ENCODE measurements around the gene CCSAP.
"Not testable (repeated sequence)": the region's sequence is repeated elsewhere in the genome, so short reads cannot be mapped to it uniquely, and the experiment has no call there.

Gene CCSAP

GRCh38 chr1:229378586-229379367, 35.9 kb upstream of the CCSAP start:
- H3K27me3 ChIP-seq (ENCODE audit: control insufficient read depth, insufficient read depth, low read length) = peaks cover 9% of the 10 kb centered on the region
- peaks cover 36% of the 10 kb centered on the region for H3K4me1 ChIP-seq (ENCODE audit: control insufficient read depth, insufficient read depth, low read length)
- peak overlapping the region; percentile 25; the same call in 1 of the 2 replicates for H3K4me3 ChIP-seq (ENCODE audit: low read depth, low read length)
- no peak overlapping the region for H3K9ac ChIP-seq (ENCODE audit: low read depth, low read length)
- H3K36me3 ChIP-seq (ENCODE audit: control insufficient read depth, insufficient read depth, low read length) = no peaks in the 10 kb centered on the region
- no peaks in the 10 kb centered on the region for H3K9me3 ChIP-seq (ENCODE audit: control insufficient read depth, insufficient read depth, low read length)
- no peak overlapping the region for H3K27ac ChIP-seq (ENCODE audit: low read depth, low read length)

- peaks cover 36% of the 10 kb centered on the region for H3K4me1 ChIP-seq (ENCODE audit: control insufficient read depth, insufficient read depth, low read length)
- not testable (repeated sequence) for H3K9ac ChIP-seq (ENCODE audit: low read depth, low read length); H3K36me3 ChIP-seq (ENCODE audit: control insufficient read depth, insufficient read depth, low read length); H3K27me3 ChIP-seq (ENCODE audit: control insufficient read depth, insufficient read depth, low read length); H3K9me3 ChIP-seq (ENCODE audit: control insufficient read depth, insufficient read depth, low read length); H3K4me3 ChIP-seq (ENCODE audit: low read depth, low read length); H3K27ac ChIP-seq (ENCODE audit: low read depth, low read length)
Observed at GRCh38 chr1:229378035-229378434, 35.2 kb upstream of the CCSAP start.

GRCh38 chr1:229377429-229377828, 34.6 kb upstream of the CCSAP start:
- H3K27ac ChIP-seq (ENCODE audit: low read depth, low read length) = no peak overlapping the region
- H3K36me3 ChIP-seq (ENCODE audit: control insufficient read depth, insufficient read depth, low read length) = no peaks in the 10 kb centered on the region
- H3K9me3 ChIP-seq (ENCODE audit: control insufficient read depth, insufficient read depth, low read length) = no peaks in the 10 kb centered on the region
- peaks cover 9% of the 10 kb centered on the region for H3K27me3 ChIP-seq (ENCODE audit: control insufficient read depth, insufficient read depth, low read length)
- H3K4me1 ChIP-seq (ENCODE audit: control insufficient read depth, insufficient read depth, low read length) = peaks cover 36% of the 10 kb centered on the region
- H3K4me3 ChIP-seq (ENCODE audit: low read depth, low read length) = no peak overlapping the region
- no peak overlapping the region for H3K9ac ChIP-seq (ENCODE audit: low read depth, low read length)

- Histone ChIP-seq H3K9ac (ENCODE audit: low read depth, low read length) (no peak overlapping the region), H3K27ac (ENCODE audit: low read depth, low read length) (no peak overlapping the region), H3K9me3 (ENCODE audit: control insufficient read depth, insufficient read depth, low read length) (no peaks in the 10 kb centered on the region), H3K27me3 (ENCODE audit: control insufficient read depth, insufficient read depth, low read length) (peaks cover 9% of the 10 kb centered on the region), H3K36me3 (ENCODE audit: control insufficient read depth, insufficient read depth, low read length) (no peaks in the 10 kb centered on the region), H3K4me1 (ENCODE audit: control insufficient read depth, insufficient read depth, low read length) (peaks cover 28% of the 10 kb centered on the region), H3K4me3 (ENCODE audit: low read depth, low read length) (no peak overlapping the region)
Observed at GRCh38 chr1:229376521-229376920, 33.7 kb upstream of the CCSAP start.

GRCh38 chr1:229374485-229374884, 31.6 kb upstream of the CCSAP start:
- Histone ChIP-seq H3K4me1 (ENCODE audit: control insufficient read depth, insufficient read depth, low read length) (peaks cover 8% of the 10 kb centered on the region), H3K36me3 (ENCODE audit: control insufficient read depth, insufficient read depth, low read length) (no peaks in the 10 kb centered on the region), H3K27me3 (ENCODE audit: control insufficient read depth, insufficient read depth, low read length) (0 out of 2 replicates have a peak, but pooled peaks cover 1% of the 10 kb centered on the region), H3K9ac (ENCODE audit: low read depth, low read length) (no peak overlapping the region), H3K27ac (ENCODE audit: low read depth, low read length) (no peak overlapping the region), H3K4me3 (ENCODE audit: low read depth, low read length) (no peak overlapping the region), H3K9me3 (ENCODE audit: control insufficient read depth, insufficient read depth, low read length) (no peaks in the 10 kb centered on the region)

GRCh38 chr1:229373395-229373794, 30.5 kb upstream of the CCSAP start:
- Histone ChIP-seq H3K9me3 (ENCODE audit: control insufficient read depth, insufficient read depth, low read length) (no peaks in the 10 kb centered on the region), H3K9ac (ENCODE audit: low read depth, low read length) (no peak overlapping the region), H3K27me3 (ENCODE audit: control insufficient read depth, insufficient read depth, low read length) (no peaks in the 10 kb centered on the region)

GRCh38 chr1:229372251-229372650, 29.4 kb upstream of the CCSAP start:
- H3K9ac ChIP-seq (ENCODE audit: low read depth, low read length) = no peak overlapping the region
- no peaks in the 10 kb centered on the region for H3K27me3 ChIP-seq (ENCODE audit: control insufficient read depth, insufficient read depth, low read length)
- H3K36me3 ChIP-seq (ENCODE audit: control insufficient read depth, insufficient read depth, low read length) = no peaks in the 10 kb centered on the region
- no peak overlapping the region for H3K27ac ChIP-seq (ENCODE audit: low read depth, low read length)
- H3K4me1 ChIP-seq (ENCODE audit: control insufficient read depth, insufficient read depth, low read length) = no peaks in the 10 kb centered on the region
- no peak overlapping the region for H3K4me3 ChIP-seq (ENCODE audit: low read depth, low read length)
- no peaks in the 10 kb centered on the region for H3K9me3 ChIP-seq (ENCODE audit: control insufficient read depth, insufficient read depth, low read length)

More at GRCh38 chr1:229373395-229373794, 30.5 kb upstream of the CCSAP start:
- no peaks in the 10 kb centered on the region for H3K4me1 ChIP-seq (ENCODE audit: control insufficient read depth, insufficient read depth, low read length)
- H3K4me3 ChIP-seq (ENCODE audit: low read depth, low read length) = no peak overlapping the region
- H3K27ac ChIP-seq (ENCODE audit: low read depth, low read length) = no peak overlapping the region
- H3K36me3 ChIP-seq (ENCODE audit: control insufficient read depth, insufficient read depth, low read length) = no peaks in the 10 kb centered on the region

GRCh38 chr1:229371624-229372023, 28.8 kb upstream of the CCSAP start:
- Histone ChIP-seq H3K9ac (ENCODE audit: low read depth, low read length) (no peak overlapping the region), H3K9me3 (ENCODE audit: control insufficient read depth, insufficient read depth, low read length) (no peaks in the 10 kb centered on the region), H3K36me3 (ENCODE audit: control insufficient read depth, insufficient read depth, low read length) (no peaks in the 10 kb centered on the region), H3K27ac (ENCODE audit: low read depth, low read length) (no peak overlapping the region), H3K4me1 (ENCODE audit: control insufficient read depth, insufficient read depth, low read length) (no peaks in the 10 kb centered on the region), H3K4me3 (ENCODE audit: low read depth, low read length) (no peak overlapping the region), H3K27me3 (ENCODE audit: control insufficient read depth, insufficient read depth, low read length) (no peaks in the 10 kb centered on the region)

- H3K27ac ChIP-seq (ENCODE audit: low read depth, low read length) = no peak overlapping the region
- no peaks in the 10 kb centered on the region for H3K27me3 ChIP-seq (ENCODE audit: control insufficient read depth, insufficient read depth, low read length)
- H3K4me3 ChIP-seq (ENCODE audit: low read depth, low read length) = no peak overlapping the region
- no peaks in the 10 kb centered on the region for H3K36me3 ChIP-seq (ENCODE audit: control insufficient read depth, insufficient read depth, low read length)
- no peak overlapping the region for H3K9ac ChIP-seq (ENCODE audit: low read depth, low read length)
- H3K9me3 ChIP-seq (ENCODE audit: control insufficient read depth, insufficient read depth, low read length) = no peaks in the 10 kb centered on the region
- H3K4me1 ChIP-seq (ENCODE audit: control insufficient read depth, insufficient read depth, low read length) = no peaks in the 10 kb centered on the region
Observed at GRCh38 chr1:229370601-229371021, 27.8 kb upstream of the CCSAP start.

- H3K4me3 ChIP-seq (ENCODE audit: low read depth, low read length) = no peak overlapping the region
- no peak overlapping the region for H3K27ac ChIP-seq (ENCODE audit: low read depth, low read length)
- H3K36me3 ChIP-seq (ENCODE audit: control insufficient read depth, insufficient read depth, low read length) = no peaks in the 10 kb centered on the region
- no peaks in the 10 kb centered on the region for H3K4me1 ChIP-seq (ENCODE audit: control insufficient read depth, insufficient read depth, low read length)
- no peaks in the 10 kb centered on the region for H3K27me3 ChIP-seq (ENCODE audit: control insufficient read depth, insufficient read depth, low read length)
- H3K9ac ChIP-seq (ENCODE audit: low read depth, low read length) = no peak overlapping the region
- no peaks in the 10 kb centered on the region for H3K9me3 ChIP-seq (ENCODE audit: control insufficient read depth, insufficient read depth, low read length)
Observed at GRCh38 chr1:229368347-229368746, 25.5 kb upstream of the CCSAP start.

GRCh38 chr1:229365569-229365968, 22.7 kb upstream of the CCSAP start:
- no peak overlapping the region for H3K4me3 ChIP-seq (ENCODE audit: low read depth, low read length)
- H3K36me3 ChIP-seq (ENCODE audit: control insufficient read depth, insufficient read depth, low read length) = no peaks in the 10 kb centered on the region

More at GRCh38 chr1:229365569-229365968, 22.7 kb upstream of the CCSAP start:
- no peak overlapping the region for H3K27ac ChIP-seq (ENCODE audit: low read depth, low read length)
- H3K9ac ChIP-seq (ENCODE audit: low read depth, low read length) = no peak overlapping the region
- no peaks in the 10 kb centered on the region for H3K27me3 ChIP-seq (ENCODE audit: control insufficient read depth, insufficient read depth, low read length)
- H3K9me3 ChIP-seq (ENCODE audit: control insufficient read depth, insufficient read depth, low read length) = no peaks in the 10 kb centered on the region
- H3K4me1 ChIP-seq (ENCODE audit: control insufficient read depth, insufficient read depth, low read length) = peaks cover 3% of the 10 kb centered on the region; the same call in 1 of the 2 replicates

Measured in HUES48 (cell line).